Frontal cortex (tissue), 4 donors: ENCODE results near the gene VDR. TPM values are rescaled to one million over a fixed set of nuclear protein-coding genes. Genes with fewer than 3 reads are reported as not detected.
A peak's percentile ranks its signal among the peaks of the same experiment; 100 is the strongest.
"Not testable (repeated sequence)": the region's sequence is repeated elsewhere in the genome, so short reads cannot be mapped to it uniquely, and the experiment has no call there.

Experiments used
- DNase-seq, 2 donors: peaks; one replicate each; pipeline ENCODE4 v3.0.0; 2012; ENCODE audit warnings: low spot score in 2 of 2
- FAIRE-seq: peaks from 2 replicates; lab custom pipeline; 2012; peaks lifted over from hg19 to GRCh38; lab: Jason Lieb, UNC
- total RNA-seq: library from RNA; depleted of rRNA; stranded (reverse); fragments of >200 nt; gene quantifications from one replicate; pipeline ENCODE4 v1.2.3, GENCODE V29; 2014
- donor health status: control.
- donor health status: control.
- donor health status: control.

The VDR gene
- total RNA-seq, 1 donor from 2014 or later: not detected

GRCh38 chr12:47819138-47819895 is 85.5 kb downstream of the VDR start:
- FAIRE-seq: no peak
- DNase-seq: peak; percentile 76 to 77

GRCh38 chr12:47818467-47819137 is 86.2 kb downstream of the VDR start:
- FAIRE-seq (no peak), DNase-seq (peak; percentile 50 to 56)

- no peak for DNase-seq
- FAIRE-seq: no peak
Measured at GRCh38 chr12:47818007-47818376, 86.8 kb downstream of the VDR start.

- no peak for FAIRE-seq
- DNase-seq: no peak
Measured at GRCh38 chr12:47817272-47818006, 87.4 kb downstream of the VDR start.

GRCh38 chr12:47816403-47817271 is 88.2 kb downstream of the VDR start:
- FAIRE-seq: no peak

GRCh38 chr12:47815447-47815846 is 89.3 kb downstream of the VDR start:
- DNase-seq, FAIRE-seq: not testable (repeated sequence)

More at GRCh38 chr12:47816403-47817271, 88.2 kb downstream of the VDR start:
- DNase-seq: no peak

- DNase-seq (no peak), FAIRE-seq (no peak)
Measured at GRCh38 chr12:47814539-47815170, 90.1 kb downstream of the VDR start.

GRCh38 chr12:47813511-47814196 is 91.1 kb downstream of the VDR start:
- DNase-seq (no peak), FAIRE-seq (no peak)

GRCh38 chr12:47812797-47813510 is 91.8 kb downstream of the VDR start:
- FAIRE-seq (no peak), DNase-seq (peak; percentile 56 to 84)

- no peak for FAIRE-seq
Measured at GRCh38 chr12:47811581-47812484, 93.0 kb downstream of the VDR start.

GRCh38 chr12:47811072-47811396 is 93.8 kb downstream of the VDR start:
- DNase-seq (no peak), FAIRE-seq (no peak)

More at GRCh38 chr12:47811581-47812484, 93.0 kb downstream of the VDR start:
- peak in 1 of 2 donors; percentile 46 for DNase-seq

- FAIRE-seq, DNase-seq: not testable (repeated sequence)
Measured at GRCh38 chr12:47809518-47809917, 95.3 kb downstream of the VDR start.

- DNase-seq: no peak
- FAIRE-seq: no peak
Measured at GRCh38 chr12:47808574-47809365, 96.0 kb downstream of the VDR start.

GRCh38 chr12:47808050-47808449 is 96.7 kb downstream of the VDR start:
- peak in 1 of 2 donors; percentile 63 for DNase-seq
- FAIRE-seq: no peak

GRCh38 chr12:47807338-47807737 is 97.5 kb downstream of the VDR start:
- FAIRE-seq (no peak), DNase-seq (no peak)

GRCh38 chr12:47805417-47805816 is 99.4 kb downstream of the VDR start:
- no peak for DNase-seq
- no peak for FAIRE-seq
